Measurements from ENCODE around the gene G3BP1.

GRCh38 chr5:151780348-151780747, 8.6 kb downstream of the G3BP1 start:
- TF ChIP-seq CTCF (IDR thresholded peaks at IDR 0.05) (no peak), POLR2A (IDR thresholded peaks at IDR 0.05) (no peak), POLR2AphosphoS5 (IDR thresholded peaks at IDR 0.05) (no peak)

Measured in stomach (tissue), 4 donors.